Left lobe of liver (tissue), 2 donors: Measurements from ENCODE around the gene FAM89A. TPM values are rescaled to one million over a fixed set of nuclear protein-coding genes. Genes with fewer than 3 reads are reported as not detected.
"Not testable (repeated sequence)": the region's sequence is repeated elsewhere in the genome, so short reads cannot be mapped to it uniquely, and the experiment has no call there.

ENCODE experiments used
- ATAC-seq: fragments of 200-7000 bp; cut with Tn5 transposase; one replicate; pipeline ENCODE4 v1.9.1; 2020; ENCODE audit warnings: mild to moderate bottlenecking, moderate library complexity
- DNase-seq: peaks from one replicate; pipeline ENCODE4 v3.0.0-alpha.2; 2020; ENCODE audit warnings: low spot score
- total RNA-seq: library from RNA; stranded (reverse); gene quantifications from one replicate; pipeline ENCODE4 v1.2.1, GENCODE V29; 2021
- donor health status: DM: no; HTN: no; CAD: no; lungs with moderate emphysema.
- donor health status: DM: no; HTN: yes; CAD: no.

FAM89A gene
- total RNA-seq, 1 donor from 2014 or later = 3.3 TPM

- no peak for ATAC-seq
- DNase-seq = no peak
These were observed 3.6 kb downstream of the FAM89A start for GRCh38 chr1:231036416-231036815.

- peak; percentile 63 for ATAC-seq
- DNase-seq = peak; percentile 68
These were observed 4.3 kb downstream of the FAM89A start for GRCh38 chr1:231035799-231036198.

- ATAC-seq = no peak
- DNase-seq = no peak
These were observed 7.1 kb downstream of the FAM89A start for GRCh38 chr1:231032963-231033362.

- ATAC-seq = no peak
- DNase-seq = no peak
These were observed 10.2 kb downstream of the FAM89A start for GRCh38 chr1:231029841-231030240.

- not testable (repeated sequence) for DNase-seq, ATAC-seq
These were observed 10.8 kb downstream of the FAM89A start for GRCh38 chr1:231029247-231029646.

- DNase-seq = no peak
These were observed 11.4 kb downstream of the FAM89A start for GRCh38 chr1:231028682-231029081.

GRCh38 chr1:231027971-231028370, 12.1 kb downstream of the FAM89A start:
- DNase-seq (no peak), ATAC-seq (no peak)

More at GRCh38 chr1:231028682-231029081, 11.4 kb downstream of the FAM89A start:
- no peak for ATAC-seq

GRCh38 chr1:231027136-231027925, 12.7 kb downstream of the FAM89A start:
- ATAC-seq (no peak), DNase-seq (no peak)

GRCh38 chr1:231026576-231026975, 13.5 kb downstream of the FAM89A start:
- ATAC-seq (no peak), DNase-seq (no peak)

- ATAC-seq (no peak), DNase-seq (no peak)
These were observed 16.9 kb downstream of the FAM89A start for GRCh38 chr1:231023150-231023549.

GRCh38 chr1:231022543-231022942, 17.5 kb downstream of the FAM89A start:
- ATAC-seq, DNase-seq: not testable (repeated sequence)

GRCh38 chr1:231021540-231022031, 18.5 kb downstream of the FAM89A start:
- DNase-seq (no peak), ATAC-seq (no peak)

- DNase-seq = no peak
- peak; percentile 19 for ATAC-seq
These were observed 19.2 kb downstream of the FAM89A start for GRCh38 chr1:231020816-231021215.

GRCh38 chr1:231020139-231020601, 19.9 kb downstream of the FAM89A start:
- ATAC-seq (no peak), DNase-seq (no peak)

GRCh38 chr1:231019711-231020110, 20.3 kb downstream of the FAM89A start:
- ATAC-seq (no peak), DNase-seq (no peak)

GRCh38 chr1:231016966-231017365, 23.1 kb downstream of the FAM89A start:
- no peak for ATAC-seq
- DNase-seq = no peak

- ATAC-seq (no peak), DNase-seq (no peak)
These were observed 23.8 kb downstream of the FAM89A start for GRCh38 chr1:231016234-231016633.

GRCh38 chr1:231013391-231014015, 26.6 kb downstream of the FAM89A start:
- DNase-seq = no peak
- no peak for ATAC-seq

GRCh38 chr1:231011963-231012362, 28.1 kb downstream of the FAM89A start:
- ATAC-seq = no peak
- no peak for DNase-seq

GRCh38 chr1:231011360-231011759, 28.7 kb downstream of the FAM89A start:
- DNase-seq = no peak
- ATAC-seq = no peak

- not testable (repeated sequence) for ATAC-seq, DNase-seq
These were observed 32.5 kb downstream of the FAM89A start for GRCh38 chr1:231007535-231007934.

GRCh38 chr1:231001892-231002291, 38.2 kb downstream of the FAM89A start:
- ATAC-seq (no peak), DNase-seq (no peak)
